IPS DF 6.9 (cell line): ENCODE data around the gene TRUB1.
A peak's percentile ranks its signal among the peaks of the same experiment; 100 is the strongest.

Experiments used
- DNase-seq: peaks from one replicate; pipeline ENCODE4 v3.0.0-alpha.2; 2013; ENCODE audit warnings: low read depth, low spot score
- H3K27ac ChIP-seq: one replicate; pipeline ENCODE4 v1.5.1; 2013; ENCODE audit warnings: low read length, control low read depth
- H3K27me3 ChIP-seq: 2 replicates; pipeline ENCODE4 v1.6.1; 2013; ENCODE audit warnings: mild to moderate bottlenecking, low read length; ENCODE audit not compliant: control insufficient read depth, insufficient read depth
- H3K36me3 ChIP-seq: 2 replicates; pipeline ENCODE4 v1.6.1; 2013; ENCODE audit warnings: low read length; ENCODE audit not compliant: control insufficient read depth, insufficient read depth
- H3K4me1 ChIP-seq: 2 replicates; pipeline ENCODE4 v1.6.1; 2013; ENCODE audit warnings: low read length; ENCODE audit not compliant: control insufficient read depth, insufficient read depth
- H3K4me3 ChIP-seq: 2 replicates; pipeline ENCODE4 v1.5.1; 2013; ENCODE audit warnings: mild to moderate bottlenecking, low read length
- H3K9me3 ChIP-seq: 2 replicates; pipeline ENCODE4 v1.6.1; 2013; ENCODE audit warnings: low read length, inconsistent platforms; ENCODE audit not compliant: control insufficient read depth, insufficient read depth
- WGBS: extraction: QIAGEN DNeasy Blood & Tissue Kit; methylation state at CpG from one replicate; pipeline ENCODE4 v1.1.7; 2013; ENCODE audit warnings: mixed read lengths, missing lambda C conversion rate; ENCODE audit not compliant: insufficient read length, insufficient coverage; 5-methylcytosine and 5-hydroxymethylcytosine counted together

The TRUB1 gene

DNA sequence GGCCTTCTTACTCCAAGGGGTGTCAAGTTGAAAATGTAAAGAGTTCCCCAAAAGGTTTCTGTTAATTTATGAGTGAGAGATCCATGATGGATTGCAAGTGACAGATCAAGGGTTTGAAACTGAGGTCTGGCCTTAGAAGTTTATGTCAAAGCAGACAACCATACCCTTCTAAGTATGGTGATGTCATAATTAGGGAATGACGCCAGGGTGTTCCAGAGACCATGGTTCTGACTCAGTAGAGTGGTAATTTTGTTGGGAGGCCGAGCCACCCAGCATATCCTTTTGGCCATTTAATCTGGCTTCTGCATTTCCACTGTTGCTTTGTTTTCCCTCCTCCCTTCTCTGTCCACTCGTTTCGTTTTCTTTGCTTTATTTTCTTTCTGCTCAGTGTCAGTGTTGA, 2.7 kb downstream of the TRUB1 start:
- Histone ChIP-seq H3K9me3 (no peaks in the 10 kb centered on the region), H3K27ac (no peak overlapping the region), H3K27me3 (no peaks in the 10 kb centered on the region), H3K4me1 (no peaks in the 10 kb centered on the region), H3K4me3 (no peak overlapping the region), H3K36me3 (peaks cover 5% of the 10 kb centered on the region; the same call in 1 of the 2 replicates)
- WGBS: no CpG with 5 or more reads among the region's 4 CpGs
- no peak for DNase-seq

DNA sequence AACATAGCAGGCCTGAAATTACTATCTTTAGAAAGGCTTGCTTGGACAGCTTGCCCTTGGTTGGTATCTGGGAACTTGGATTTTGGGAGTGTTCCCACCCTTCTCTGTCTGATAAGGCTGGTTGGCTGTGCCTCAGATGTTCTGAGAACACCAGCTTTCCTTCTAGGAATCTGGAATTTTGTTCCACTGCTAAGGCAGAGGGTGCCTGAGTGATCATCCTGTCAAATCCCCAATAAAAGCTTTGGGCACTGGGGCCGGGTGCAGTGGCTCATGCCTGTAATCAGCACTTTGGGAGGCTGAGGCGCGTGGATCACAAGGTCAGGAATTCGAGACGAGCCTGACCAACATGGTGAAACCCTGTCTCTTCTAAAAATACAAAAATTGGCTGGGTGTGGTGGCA, 5.0 kb downstream of the TRUB1 start:
- DNase-seq: no peak
- Histone ChIP-seq H3K9me3 (no peaks in the 10 kb centered on the region), H3K4me3 (no peak overlapping the region), H3K4me1 (no peaks in the 10 kb centered on the region), H3K27me3 (no peaks in the 10 kb centered on the region), H3K36me3 (peaks cover 5% of the 10 kb centered on the region; the same call in 1 of the 2 replicates), H3K27ac (no peak overlapping the region)
- WGBS: no CpG with 5 or more reads among the region's 5 CpGs

DNA sequence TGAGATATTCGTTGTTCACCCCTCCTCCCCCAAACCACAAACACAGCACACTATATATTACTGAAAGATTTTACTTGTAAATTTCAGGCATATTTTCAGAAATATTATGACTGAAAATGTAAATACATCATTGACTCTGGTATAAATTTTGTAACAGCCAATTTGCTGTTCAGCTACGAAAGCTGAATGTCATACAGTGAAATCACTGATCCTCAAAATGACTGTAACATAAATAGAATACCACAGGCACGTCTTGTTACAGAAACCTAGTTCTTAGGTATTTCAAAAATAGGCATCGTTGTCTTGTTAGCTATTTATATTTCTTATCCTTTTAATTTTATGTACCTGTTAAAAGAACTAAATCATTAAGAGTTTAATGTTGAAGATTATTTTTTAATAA, 15.1 kb downstream of the TRUB1 start:
- Histone ChIP-seq H3K9me3 (no peaks in the 10 kb centered on the region), H3K36me3 (no peaks in the 10 kb centered on the region), H3K27ac (no peak overlapping the region), H3K4me3 (no peak overlapping the region), H3K27me3 (no peaks in the 10 kb centered on the region), H3K4me1 (no peaks in the 10 kb centered on the region)
- WGBS: no CpG with 5 or more reads among the region's 4 CpGs
- DNase-seq: no peak

DNA sequence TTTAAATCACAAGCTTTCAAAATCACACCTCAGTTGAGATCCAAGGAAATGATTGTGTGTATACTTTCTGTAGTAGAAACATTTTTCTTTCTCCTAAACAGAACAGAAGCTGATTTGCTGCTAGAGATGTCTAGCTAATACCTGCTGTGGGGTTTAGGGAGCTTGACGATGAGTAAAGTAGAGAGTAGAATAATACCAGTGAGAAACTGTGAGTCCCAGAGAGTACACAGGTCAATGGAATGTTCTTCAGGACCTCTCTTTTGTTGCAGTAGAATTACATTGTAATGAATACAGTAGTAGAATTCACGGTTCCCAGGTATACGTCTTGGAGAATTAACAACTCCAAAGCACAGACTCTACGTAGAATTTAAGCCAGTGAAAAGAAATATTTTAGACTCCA, 18.0 kb downstream of the TRUB1 start:
- Histone ChIP-seq H3K27ac (no peak overlapping the region), H3K4me1 (no peaks in the 10 kb centered on the region)
- WGBS: no CpG with 5 or more reads among the region's 4 CpGs

DNA sequence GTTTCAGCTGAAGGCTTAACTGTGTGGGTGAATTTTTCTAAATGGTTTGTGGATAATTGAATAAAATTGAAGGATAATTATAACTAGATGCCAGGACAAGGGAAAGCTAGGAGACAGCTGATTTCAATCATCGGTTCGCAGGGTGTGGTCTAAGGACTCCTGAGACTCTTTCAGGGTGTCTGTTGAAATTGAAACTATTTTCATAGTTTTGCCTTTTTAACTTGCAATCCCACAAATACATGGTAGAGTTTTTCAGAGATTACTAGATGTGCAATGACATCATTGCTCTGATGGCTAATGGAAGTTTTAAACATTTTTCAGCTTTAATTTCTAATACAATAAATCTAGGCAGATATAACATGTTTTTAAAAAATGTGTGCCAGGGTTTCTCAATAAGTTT, 18.5 kb downstream of the TRUB1 start:
- no peaks in the 10 kb centered on the region for H3K9me3 ChIP-seq
- no peak overlapping the region for H3K4me3 ChIP-seq
- H3K36me3 ChIP-seq: no peaks in the 10 kb centered on the region
- WGBS: no CpG with 5 or more reads among the region's 2 CpGs
- DNase-seq: no peak
- H3K27me3 ChIP-seq: no peaks in the 10 kb centered on the region
- H3K27ac ChIP-seq: no peak overlapping the region
- H3K4me1 ChIP-seq: no peaks in the 10 kb centered on the region

More for the DNA sequence above, 18.0 kb downstream of the TRUB1 start:
- DNase-seq: no peak
- Histone ChIP-seq H3K36me3 (no peaks in the 10 kb centered on the region), H3K4me3 (no peak overlapping the region), H3K27me3 (no peaks in the 10 kb centered on the region), H3K9me3 (no peaks in the 10 kb centered on the region)

DNA sequence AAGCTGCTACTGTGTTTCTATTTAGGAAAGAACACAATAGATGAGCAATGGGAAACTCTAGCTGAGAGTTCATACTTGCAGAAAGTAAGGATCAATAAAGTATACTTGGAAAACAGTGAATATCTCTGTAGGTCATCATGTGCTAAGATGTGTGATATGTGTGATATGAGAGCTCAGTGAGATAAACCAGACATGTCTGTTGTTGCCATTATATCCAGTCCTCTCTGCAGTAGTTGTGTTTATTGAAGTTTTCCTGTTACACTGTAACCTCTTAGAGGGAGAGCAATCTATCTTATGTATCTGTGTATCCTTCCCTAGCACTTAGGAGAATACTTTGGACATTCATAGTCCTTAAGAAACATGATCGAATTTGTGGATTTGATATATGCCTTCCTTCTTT, 19.1 kb downstream of the TRUB1 start:
- H3K36me3 ChIP-seq: no peaks in the 10 kb centered on the region
- no CpG with 5 or more reads among the region's 1 CpG for WGBS
- no peaks in the 10 kb centered on the region for H3K9me3 ChIP-seq
- no peak for DNase-seq
- H3K27me3 ChIP-seq: no peaks in the 10 kb centered on the region
- no peaks in the 10 kb centered on the region for H3K4me1 ChIP-seq
- no peak overlapping the region for H3K27ac ChIP-seq
- H3K4me3 ChIP-seq: no peak overlapping the region

DNA sequence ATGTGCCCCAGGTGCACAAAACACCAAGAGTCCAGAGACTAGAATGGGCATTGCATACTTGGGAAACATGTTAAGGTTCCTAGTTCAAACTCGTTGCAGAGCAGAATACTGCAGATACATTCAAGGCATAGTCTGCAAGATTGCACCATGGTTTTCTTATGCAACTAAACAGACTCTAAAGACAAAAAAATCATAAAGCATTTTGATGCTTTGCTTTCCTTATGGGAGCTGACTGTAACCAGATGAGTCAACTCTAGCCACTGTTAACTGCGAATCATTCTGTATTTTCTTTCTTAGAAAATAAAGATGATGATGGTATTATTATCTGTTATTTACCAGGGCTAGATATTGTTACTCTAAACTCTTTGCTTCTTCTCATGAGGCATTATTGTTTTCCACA, 19.7 kb downstream of the TRUB1 start:
- WGBS: no CpG with 5 or more reads among the region's 2 CpGs
- no peak for DNase-seq
- H3K4me3 ChIP-seq: no peak overlapping the region
- H3K27ac ChIP-seq: no peak overlapping the region
- no peaks in the 10 kb centered on the region for H3K27me3 ChIP-seq
- no peaks in the 10 kb centered on the region for H3K4me1 ChIP-seq
- no peaks in the 10 kb centered on the region for H3K9me3 ChIP-seq
- no peaks in the 10 kb centered on the region for H3K36me3 ChIP-seq

DNA sequence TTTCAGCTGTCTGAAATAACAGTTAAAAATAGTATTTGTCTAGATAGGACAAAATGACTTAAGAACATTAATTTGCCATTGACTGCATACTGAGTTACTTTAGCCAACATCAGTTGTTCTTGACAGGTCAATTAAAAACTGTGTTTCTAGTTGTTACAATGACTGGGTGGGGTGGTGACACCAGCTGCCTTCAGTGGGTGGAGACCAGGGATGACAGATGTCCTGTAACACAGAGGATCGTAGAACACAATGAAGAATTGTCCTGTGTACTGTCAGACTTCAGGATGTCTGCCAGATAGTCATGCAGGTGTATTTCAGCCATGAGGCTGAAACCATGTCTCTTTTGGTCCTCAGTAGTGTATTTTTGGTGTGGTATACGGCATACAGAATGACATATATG, 24.4 kb downstream of the TRUB1 start:
- no peaks in the 10 kb centered on the region for H3K9me3 ChIP-seq
- WGBS: no CpG with 5 or more reads among the region's 2 CpGs
- no peak overlapping the region for H3K27ac ChIP-seq
- H3K4me3 ChIP-seq: no peak overlapping the region
- DNase-seq: no peak
- no peaks in the 10 kb centered on the region for H3K27me3 ChIP-seq
- no peaks in the 10 kb centered on the region for H3K36me3 ChIP-seq
- no peaks in the 10 kb centered on the region for H3K4me1 ChIP-seq

DNA sequence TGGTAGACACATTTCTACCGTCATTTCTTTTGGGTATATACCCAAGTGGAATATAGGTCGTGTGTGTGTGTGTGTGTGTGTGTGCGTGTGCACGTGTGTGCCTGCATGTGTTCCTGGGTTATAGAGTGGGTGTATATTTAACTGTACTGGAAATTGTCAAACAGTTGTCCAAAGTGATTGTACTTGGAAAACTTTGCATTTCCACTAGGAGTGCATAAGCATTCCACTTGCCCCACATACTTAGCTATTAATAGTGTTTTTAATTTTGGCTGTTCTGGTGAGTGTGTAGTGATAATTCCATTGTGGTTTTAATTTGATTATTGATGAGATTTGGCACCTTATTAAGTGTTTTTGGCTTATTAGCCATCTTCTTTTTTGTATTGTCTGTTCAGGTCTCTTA, 25.9 kb downstream of the TRUB1 start:
- no peak for DNase-seq
- Histone ChIP-seq H3K27ac (no peak overlapping the region), H3K4me1 (no peaks in the 10 kb centered on the region), H3K36me3 (no peaks in the 10 kb centered on the region), H3K4me3 (no peak overlapping the region), H3K27me3 (no peaks in the 10 kb centered on the region), H3K9me3 (no peaks in the 10 kb centered on the region)
- WGBS: no CpG with 5 or more reads among the region's 4 CpGs

DNA sequence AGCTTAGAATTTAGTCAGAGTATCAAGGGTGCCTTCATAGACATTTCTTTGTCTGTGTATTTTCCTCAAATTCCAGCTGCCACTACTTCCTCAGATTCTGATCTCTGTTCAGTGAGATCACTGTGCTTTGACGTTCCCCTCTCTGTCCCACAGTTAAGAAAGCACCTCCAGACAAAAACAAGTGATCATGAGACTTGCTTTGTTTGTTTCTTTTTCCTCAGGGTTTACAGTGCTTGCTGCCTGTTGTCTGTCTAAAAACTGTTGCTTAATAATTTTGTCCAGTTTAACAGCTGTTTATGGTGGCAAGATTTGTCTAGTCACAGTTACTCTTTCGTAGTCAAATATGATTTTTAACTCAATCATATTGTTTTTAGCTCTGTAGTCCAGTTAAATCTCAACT, 29.1 kb downstream of the TRUB1 start:
- Histone ChIP-seq H3K27me3 (no peaks in the 10 kb centered on the region), H3K9me3 (no peaks in the 10 kb centered on the region), H3K27ac (no peak overlapping the region), H3K36me3 (no peaks in the 10 kb centered on the region), H3K4me1 (no peaks in the 10 kb centered on the region), H3K4me3 (no peak overlapping the region)
- no peak for DNase-seq
- no CpG with 5 or more reads among the region's 2 CpGs for WGBS

DNA sequence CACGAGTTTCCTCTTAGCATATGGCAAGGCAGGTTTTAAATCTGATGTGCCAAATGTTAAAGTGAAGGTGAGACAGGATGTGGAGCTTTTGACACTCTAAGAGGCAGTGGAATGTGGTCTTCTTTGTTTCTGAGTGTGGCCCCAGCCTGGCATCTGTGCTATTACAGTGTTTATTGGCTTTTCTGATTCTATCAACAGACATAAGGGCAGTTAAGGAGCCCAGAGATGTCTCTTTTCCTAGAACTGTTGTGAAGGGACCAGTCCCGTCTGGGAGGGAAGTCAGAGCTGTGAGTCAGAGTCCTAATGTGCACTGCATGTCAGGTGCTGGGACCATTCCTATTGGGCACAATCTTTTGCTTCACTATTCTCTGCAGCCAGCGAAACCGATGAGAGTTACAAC, 32.5 kb downstream of the TRUB1 start:
- peak; percentile 2 for DNase-seq
- Histone ChIP-seq H3K9me3 (no peaks in the 10 kb centered on the region), H3K4me1 (no peaks in the 10 kb centered on the region), H3K36me3 (no peaks in the 10 kb centered on the region), H3K4me3 (no peak overlapping the region), H3K27ac (no peak overlapping the region), H3K27me3 (no peaks in the 10 kb centered on the region)
- WGBS: no CpG with 5 or more reads among the region's 4 CpGs
